ENCODE results near the gene FBXL13.
A peak's percentile ranks its signal among the peaks of the same experiment; 100 is the strongest.
"Not testable (repeated sequence)": the region's sequence is repeated elsewhere in the genome, so short reads cannot be mapped to it uniquely, and the experiment has no call there.

FBXL13 gene

DNA sequence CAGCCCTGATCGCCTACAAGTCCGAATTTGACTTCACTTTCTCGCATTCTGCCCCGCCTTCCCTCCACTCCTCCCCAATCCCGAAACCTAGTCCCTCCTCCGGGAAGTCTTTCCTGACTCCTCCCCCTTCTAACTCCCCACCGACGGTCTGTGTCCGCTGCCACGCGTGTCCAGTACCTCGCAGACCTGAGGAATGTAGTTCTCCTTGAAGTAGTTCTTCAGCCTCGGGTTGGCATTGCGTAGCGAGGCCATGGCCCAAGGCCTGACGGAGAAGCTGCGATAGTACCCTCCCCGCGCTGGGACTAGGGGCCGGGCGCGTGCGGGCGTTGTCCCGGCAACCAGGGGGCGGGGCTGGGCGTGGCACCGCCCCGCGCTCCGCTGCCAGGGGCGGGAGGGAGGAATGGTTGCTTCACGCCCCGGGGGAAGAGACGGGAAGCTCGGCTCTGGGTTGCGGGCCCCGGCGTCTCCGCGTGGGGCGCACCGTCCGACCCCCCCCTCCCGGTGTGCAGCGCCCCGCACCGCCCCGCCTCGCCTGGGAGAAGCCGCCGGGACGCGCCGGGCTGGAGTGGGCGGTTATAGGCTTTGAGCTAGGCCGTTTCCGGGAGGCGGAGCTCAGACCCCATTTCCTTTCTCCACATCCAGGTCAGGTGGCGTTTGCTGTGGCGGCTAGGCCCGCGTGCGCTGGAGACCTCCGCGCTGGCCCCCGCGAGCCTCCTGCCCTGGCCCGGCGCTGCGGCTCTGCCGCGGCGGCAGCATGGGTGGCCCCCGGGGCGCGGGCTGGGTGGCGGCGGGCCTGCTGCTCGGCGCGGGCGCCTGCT lies at the start of gene FBXL13, which contains the start of gene ARMC10:
TSS of gene FBXL13 (minus strand) at position 278 of the 818 bp plus-strand sequence.
TSS of gene ARMC10 (plus strand) at position 622 of the 818 bp plus-strand sequence. CDS start at position 755, 133 bp downstream.
- peak; percentile 92 for DNase-seq

DNA sequence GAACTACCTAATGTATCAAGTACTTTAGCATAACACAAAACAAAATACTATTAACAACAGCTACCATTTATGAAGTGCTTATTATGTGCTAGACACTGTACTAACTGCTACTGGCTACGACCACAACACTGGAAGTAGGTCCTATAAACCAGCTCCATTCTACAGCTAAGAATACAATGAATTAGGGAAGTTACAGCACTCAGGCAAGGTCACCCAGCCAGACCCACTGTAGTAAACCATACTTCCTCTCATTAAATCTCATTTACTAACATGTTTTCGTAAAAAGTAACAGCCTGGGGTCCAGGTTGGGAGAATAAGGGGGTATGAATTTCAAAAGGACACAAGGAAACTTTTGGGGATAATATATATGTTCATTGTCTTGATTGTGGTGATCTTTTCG lies 48.9 kb upstream of the FBXL13 start:
- no peak for DNase-seq

DNA sequence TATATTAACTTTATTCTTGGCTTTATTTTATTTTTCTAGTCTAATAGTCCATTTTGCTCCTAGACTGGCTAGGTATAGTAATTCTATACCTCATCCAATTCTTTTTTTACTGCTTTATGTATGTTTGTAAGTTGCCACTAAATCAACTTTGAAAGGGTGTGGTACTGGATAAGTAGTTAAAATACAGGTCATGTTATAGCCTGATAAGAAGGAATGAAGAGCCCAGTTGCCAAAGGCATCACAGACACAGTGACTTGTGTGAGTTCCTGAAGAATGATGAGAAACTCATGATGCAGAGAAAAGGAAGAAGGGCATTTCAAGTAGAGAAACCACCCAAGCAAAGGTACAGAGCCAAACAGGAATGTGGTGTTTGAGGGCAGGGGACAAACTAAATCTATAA lies 47.0 kb upstream of the FBXL13 start:
- no peak for DNase-seq

DNA sequence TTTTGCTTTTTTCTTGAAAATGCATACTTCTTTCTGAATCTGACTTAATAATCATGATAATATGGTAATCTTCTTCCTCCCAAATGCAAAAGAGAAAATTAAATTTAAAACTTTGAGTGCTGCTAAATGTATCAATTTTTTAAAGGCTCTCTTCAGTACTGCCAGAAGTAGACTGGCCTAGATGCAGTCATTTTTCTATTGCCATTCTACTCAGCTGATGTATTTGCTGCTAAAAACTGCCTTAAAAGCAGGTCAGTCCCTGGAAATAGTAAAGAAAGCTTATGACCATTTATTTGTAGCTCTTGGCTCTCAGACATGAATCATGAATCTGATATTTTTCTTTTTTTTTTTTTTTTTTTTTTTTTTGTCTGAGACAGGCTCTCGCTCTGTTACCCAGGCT lies 45.8 kb upstream of the FBXL13 start:
- no peak for DNase-seq

DNA sequence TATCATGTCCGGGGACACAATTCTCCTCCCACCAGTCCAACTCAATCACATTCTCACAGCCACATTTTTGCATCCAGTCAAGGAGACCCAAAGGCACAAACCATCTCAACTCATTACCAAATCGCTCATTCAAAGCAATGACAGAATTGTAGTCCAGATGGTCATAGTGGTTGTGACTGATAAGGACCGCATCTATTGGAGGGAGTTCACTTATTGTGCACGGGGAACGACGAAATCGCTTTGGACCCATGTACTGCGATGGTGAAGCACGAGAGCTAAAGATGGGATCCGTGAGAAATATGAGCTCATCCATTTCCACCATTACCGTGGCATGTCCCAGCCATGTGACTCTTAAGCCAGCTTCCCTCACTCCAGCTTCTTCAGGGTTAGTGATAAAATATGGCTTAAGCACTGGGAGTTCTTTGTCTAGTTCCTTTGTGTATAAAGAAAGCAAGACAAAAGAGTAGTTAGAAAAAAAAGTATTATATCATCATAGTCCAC lies 45.2 kb upstream of the FBXL13 start:
- no peak for DNase-seq

DNA sequence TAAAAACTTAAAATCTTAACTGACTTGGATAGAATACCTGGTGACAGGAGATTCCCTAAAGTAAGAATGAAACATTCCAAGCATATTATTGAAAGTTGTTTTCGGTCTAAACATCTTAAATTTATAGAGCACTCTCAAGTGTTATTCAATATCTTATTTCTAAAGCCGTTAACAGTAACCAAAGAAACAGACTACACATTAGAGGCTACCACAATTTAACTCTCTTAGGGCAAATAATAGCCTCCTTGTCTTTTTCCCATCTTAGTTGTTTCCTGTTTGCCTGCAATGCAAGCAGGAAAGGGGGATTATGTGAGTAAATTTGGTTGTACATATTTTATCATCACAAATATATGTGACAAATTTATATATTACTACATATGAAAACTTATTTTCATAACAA lies 42.9 kb upstream of the FBXL13 start:
- no peak for DNase-seq

DNA sequence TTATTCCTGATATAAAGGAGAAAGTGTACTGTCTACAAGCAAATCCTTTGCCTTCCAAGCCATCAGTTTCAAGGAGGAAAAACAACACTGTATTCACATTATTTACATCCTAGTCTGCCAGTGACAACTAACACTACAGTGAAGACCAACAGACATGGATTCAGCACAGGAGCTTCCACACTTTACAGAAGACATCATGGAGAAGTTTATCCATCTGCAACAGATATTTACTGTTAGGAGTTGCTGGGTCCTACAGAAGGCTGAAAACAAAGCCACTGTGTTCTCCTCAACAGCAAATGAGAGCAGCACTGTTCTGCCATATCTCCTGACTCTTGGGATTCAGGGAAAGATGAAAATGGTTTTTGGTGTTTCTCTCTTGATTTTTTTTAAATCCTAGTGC lies 42.4 kb upstream of the FBXL13 start:
- DNase-seq, result no peak

DNA sequence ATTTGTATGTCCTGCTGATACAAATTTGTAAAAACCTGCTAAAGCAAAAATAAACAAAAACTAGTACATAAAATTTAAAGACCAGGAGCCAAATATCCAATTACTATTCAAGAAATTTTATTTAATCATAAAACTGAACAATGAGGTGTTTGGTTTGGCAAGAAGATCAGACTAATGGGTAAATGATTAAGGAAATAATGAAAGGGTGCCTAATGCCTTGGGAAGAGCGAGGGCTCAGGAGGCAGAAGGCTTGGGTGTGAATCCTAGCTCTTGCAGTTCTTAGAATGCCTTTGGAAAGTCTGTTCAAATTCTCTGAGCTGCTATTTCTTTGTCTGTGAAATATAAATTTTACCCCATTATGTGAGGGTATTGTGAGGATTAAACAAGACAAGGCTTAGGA lies 41.9 kb upstream of the FBXL13 start:
- DNase-seq, result no peak

DNA sequence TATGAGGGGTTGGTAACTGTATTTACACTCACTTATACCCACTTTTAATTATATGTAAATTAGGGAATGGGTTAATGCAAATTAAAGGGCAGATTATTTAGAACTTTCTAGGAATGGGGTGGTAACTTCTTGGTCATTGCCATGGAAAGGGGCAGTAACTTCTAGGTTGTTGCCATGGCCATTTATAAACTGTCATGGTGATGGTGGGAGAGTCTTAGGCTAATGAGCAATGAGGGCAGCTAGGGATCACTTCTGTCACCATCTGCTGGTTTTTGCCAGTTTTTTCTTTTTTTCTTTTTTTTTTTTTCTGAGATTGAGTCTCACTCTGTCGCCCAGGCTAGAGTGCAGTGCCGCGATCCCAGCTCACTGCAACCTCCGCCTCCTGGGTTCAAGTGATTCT lies 41.2 kb upstream of the FBXL13 start:
- no peak for DNase-seq

DNA sequence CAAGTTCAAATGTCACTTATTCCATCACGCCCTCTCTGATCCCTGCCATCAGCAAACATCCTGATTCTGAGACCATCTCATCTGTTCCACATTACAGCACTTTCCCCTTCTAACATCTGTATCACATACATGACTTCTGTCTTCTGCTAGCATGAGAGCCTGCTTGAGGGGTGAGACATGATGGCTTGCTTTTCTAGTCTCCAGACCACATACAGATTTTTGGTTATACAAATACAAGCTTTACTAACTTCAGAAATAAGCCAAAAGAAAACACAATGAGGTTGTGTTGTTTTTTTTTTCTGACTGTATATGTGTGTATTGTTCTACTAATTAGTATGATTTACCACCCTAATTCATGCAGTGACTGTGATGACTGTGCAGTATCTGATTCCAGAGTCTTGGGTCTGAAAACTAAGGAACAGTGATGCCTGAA lies 40.0 kb upstream of the FBXL13 start:
- DNase-seq, result no peak

DNA sequence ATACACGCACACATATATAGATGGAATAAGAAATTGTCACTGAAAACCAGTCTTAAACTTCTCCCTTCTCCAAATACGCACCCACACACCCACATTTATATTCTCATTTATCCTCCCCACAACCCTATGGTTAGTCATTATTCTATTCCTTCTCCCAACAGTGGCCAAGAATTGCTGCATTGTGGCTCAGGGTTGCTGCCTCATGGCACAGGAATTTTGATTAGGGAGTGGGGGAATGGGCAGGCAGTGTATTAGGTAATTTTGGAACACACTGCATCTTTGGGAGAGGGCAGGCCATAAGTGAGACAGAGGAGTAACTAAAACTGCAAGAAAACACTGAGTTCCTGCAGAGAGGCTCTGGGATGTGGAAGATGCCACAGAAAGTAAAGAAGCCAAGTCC lies 38.6 kb upstream of the FBXL13 start:
- DNase-seq, result no peak

DNA sequence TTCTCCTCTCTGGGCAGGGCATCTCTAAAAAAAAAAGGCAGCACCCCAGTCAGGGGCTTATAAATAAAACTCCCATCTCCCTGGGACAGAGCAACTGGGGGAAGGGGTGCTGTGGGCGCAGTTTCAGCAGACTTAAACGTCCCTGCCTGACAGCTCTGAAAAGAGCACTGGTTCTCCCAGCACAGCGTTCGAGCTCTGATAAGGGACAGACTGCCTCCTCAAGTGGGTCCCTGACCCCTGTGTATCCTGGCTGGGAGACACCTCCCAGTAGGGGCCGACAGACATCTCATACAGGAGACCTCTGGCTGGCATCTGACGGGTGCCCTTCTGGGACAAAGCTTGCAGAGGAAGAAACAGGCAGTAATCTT lies 32.1 kb upstream of the FBXL13 start:
- DNase-seq, result not testable (repeated sequence)

DNA sequence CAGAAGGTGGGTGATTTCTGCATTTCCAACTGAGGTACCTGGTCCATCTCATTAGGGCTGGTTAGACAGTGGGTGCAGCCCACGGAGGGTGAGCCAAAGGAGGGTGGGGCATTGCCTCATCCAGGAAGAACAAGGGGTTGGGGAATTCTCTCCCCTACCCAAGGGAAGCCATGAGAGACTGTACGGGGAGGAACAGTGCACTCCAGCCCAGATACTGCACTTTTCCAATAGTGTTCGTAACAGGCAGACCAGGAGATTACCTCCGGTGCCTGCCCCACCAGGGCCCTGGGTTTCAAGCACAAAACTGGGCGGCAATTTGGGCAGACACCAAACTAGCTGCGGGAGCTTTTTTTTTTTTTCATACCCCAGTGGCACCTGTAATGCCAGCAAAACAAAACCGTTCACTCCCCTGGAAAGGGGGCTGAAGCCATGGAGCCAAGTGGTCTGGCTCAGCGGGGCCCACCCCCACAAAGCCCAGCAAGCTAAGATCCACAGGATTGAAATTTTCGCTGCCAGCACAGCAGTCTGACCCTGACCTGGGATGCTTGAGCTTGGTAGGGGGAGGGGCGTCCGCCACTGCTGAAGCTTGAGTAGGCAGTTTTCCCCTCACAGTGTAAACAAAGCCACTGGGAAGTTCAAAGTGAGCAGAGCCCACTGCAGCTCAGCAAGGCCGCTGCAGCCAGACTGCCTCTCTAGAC lies 31.6 kb upstream of the FBXL13 start:
- no peak for DNase-seq

DNA sequence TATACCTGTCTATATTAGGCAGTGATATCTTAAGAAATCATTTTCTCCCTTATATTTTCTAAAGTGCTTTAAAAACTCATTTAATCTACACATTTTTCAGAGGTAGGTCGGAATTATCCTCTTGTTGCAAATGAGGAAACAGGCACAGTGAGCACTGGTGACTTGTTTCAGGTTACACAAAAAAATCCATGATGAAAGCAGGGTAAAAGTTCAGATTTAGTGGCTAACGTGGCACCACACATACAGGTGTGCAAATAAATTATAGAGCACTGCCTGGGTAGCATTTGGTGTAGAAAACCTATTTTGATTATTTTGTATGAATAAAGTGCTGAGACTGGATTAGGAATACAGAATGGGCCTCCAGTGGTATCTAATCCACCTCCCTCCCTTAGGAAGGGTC lies 26.9 kb upstream of the FBXL13 start:
- no peak for DNase-seq

DNA sequence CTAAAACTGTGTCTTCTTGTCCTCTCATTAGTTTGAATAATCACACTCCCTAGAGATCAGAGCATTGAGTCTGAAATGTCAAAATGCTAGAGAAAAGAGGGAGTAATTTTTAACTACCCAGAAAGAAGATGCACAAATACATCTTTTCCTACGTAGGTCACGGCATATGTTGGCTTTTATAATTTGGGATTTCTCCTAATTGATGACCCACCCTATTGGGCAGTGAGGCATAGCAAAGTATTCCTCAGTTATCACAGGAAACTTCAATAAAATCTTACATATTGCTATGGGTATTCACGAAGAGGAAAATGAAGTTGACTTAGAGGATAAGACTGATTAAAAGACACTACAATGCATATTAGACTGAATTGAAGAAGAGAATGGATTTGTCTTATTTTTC lies 25.8 kb upstream of the FBXL13 start:
- DNase-seq, result no peak

DNA sequence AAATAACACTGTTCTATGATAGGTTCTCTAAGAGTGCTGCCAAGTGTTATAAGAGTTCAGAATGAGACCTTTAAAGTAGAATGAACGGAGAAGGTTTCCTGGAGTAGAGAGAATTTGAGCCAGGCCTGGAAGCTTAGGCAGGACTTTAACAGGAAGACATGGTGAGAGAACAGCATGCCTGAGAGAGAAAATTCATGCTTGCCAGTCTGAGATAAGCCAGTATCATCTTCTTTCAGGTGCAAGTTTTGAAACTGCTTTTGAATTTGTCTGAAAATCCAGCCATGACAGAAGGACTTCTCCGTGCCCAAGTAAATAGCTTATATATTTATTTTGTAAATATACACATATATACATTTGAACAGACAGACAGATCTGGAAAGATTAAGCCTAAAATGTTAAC lies 22.4 kb upstream of the FBXL13 start:
- DNase-seq, result no peak

DNA sequence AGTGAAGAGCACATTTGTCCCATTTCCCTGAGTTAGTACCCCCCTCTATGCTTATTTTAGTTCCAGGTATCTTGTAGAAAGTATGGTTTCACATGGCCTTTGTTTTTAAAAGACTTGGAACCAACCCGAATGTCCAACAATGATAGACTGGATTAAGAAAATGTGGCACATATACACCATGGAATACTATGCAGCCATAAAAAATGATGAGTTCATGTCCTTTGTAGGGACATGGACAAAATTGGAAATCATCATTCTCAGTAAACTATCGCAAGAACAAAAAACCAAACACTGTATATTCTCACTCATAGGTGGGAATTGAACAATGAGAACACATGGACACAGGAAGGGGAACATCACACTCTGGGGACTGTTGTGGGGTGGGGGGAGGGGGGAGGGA lies 21.0 kb upstream of the FBXL13 start:
- not testable (repeated sequence) for DNase-seq

DNA sequence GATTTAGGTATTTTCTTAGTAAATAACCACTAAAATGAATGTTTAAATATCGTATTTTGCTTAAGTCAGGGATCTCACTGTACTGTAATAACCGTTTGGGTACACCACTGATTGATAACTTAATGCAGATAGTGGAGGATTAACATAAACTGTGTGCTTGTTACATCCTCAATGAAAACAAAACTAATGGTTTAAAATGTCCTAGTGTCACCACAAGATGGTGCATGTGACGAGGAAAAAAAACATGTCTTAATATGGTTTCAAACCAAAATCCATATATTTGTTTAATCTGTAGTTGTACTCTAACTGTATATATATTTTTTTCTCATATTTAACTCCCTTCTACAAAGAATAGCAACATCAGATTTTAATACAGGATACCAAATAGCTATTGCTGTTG lies 19.5 kb upstream of the FBXL13 start:
- DNase-seq, result no peak

DNA sequence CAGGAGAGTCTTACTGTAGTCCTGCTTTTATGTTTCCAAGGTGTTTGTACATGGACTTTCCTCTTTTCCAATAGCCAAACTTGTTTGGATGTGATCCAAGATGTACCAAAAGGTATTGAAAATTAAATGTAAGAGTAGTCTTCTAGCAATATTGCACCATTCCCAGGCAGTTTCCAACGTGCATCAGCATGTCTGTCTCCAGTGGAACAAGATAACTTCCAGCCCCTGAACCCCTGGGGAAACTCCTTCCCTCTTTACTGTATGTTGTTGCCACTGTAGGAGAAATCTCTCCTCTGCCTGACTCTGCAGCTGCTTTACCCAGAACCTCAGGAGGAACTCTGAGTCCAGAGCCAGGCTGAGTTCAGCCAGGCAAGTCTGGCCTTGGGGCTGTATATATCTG lies 18.8 kb upstream of the FBXL13 start:
- DNase-seq, result no peak

DNA sequence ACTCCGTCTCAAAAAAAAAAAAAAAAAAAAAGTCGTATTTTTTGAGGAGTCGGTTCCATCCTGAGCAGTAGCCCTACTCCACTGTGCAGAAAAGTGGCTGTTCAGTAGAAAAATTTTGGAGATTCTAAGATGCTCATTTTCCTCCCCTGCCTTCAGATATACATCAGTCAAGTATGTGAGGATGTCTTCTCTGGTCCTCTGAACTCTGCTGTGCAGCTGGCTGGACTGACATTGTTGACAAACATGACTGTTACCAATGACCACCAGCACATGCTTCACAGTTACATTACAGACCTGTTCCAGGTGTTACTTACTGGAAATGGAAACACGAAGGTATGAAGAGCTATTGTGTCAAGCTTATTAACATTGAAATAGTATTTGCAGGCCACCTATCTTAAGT lies 17.7 kb upstream of the FBXL13 start:
- not testable (repeated sequence) for DNase-seq

DNA sequence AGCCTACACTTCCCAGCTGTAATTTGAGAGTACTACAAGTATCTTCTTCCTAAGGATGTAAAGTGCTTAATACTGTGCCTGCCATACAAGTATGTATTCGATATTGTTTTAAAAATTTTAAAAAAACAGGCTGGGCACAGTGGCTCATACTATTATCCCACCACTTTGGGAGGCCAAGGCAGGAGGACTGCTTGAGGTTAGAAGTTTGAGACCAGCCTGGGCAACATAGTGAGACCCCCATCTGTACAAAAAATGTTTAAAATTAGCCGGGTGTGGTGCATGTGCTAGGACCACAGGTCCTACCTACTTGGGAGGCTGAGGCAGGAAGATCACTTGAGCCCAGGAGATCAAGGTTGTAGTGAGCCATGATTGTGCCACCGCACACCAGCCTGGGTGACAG lies 8.6 kb upstream of the FBXL13 start:
- DNase-seq, result no peak

DNA sequence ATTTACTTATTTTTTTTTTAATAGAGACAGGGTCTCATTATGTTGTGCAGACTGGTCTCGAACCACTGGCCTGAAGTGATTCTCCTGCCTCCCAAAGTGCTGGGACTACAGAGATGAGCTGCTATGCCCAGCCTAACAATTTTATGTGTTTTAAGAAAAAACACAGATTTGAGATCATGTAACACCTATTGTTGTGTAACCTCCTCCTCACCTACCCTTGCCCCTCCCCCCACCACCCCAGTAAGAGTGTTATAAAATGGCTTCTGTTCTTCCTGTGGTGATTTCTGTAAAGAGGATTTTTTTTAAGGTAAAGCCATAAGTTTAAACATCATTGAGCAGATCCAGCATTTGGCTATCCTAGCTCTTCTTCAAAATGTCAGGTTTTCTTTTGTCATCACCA lies 7.9 kb upstream of the FBXL13 start:
- DNase-seq, result no peak

DNA sequence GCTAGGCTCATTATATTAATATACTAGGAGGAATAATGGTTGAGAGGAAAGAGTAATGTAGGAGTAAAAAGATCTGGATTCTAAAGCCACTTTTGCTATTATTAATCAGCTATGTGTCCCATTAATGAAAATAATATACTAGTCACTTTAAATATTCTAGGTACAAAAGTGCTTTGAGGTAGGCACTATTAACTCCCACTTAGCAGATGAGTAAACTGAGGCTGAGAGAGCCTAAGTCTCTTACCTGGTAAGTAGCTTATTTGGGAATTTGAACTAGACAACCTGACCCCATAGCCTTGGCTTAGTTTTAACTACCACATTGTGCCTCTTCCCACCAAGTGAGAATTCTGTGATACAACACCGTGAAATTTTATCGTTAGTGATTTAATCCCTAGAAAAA lies 6.3 kb upstream of the FBXL13 start:
- DNase-seq, result no peak

DNA sequence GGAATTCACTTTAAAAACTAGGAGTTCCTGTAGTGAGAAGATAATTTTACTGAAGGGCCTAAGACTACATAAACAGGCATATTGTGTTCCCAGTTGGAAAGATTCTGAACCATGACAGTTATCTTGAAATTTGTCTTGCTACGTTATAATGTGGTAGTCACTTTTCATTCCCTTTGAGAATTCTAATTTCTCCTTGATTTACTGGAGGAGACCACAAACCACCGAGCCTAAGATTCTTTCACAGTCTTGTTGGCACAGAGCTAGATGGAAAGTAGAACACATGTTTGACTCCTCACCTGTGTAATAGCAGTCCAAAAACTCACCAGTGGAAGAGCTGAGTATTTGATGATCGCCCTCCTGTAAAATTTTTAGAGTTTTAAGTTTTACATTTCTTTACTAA lies 5.2 kb upstream of the FBXL13 start:
- DNase-seq, result no peak

All from activated CD4-positive, alpha-beta T cell treated with anti-CD3 and anti-CD28 coated beads, Interleukin-2, Interleukin-6, amounts not matched to agents 100 ng/mL and 50 ng/mL, durations not matched to agents 16 hours and 8 hours (primary cell).